ENCODE data around the gene SLC25A26.

The SLC25A26 gene

DNA sequence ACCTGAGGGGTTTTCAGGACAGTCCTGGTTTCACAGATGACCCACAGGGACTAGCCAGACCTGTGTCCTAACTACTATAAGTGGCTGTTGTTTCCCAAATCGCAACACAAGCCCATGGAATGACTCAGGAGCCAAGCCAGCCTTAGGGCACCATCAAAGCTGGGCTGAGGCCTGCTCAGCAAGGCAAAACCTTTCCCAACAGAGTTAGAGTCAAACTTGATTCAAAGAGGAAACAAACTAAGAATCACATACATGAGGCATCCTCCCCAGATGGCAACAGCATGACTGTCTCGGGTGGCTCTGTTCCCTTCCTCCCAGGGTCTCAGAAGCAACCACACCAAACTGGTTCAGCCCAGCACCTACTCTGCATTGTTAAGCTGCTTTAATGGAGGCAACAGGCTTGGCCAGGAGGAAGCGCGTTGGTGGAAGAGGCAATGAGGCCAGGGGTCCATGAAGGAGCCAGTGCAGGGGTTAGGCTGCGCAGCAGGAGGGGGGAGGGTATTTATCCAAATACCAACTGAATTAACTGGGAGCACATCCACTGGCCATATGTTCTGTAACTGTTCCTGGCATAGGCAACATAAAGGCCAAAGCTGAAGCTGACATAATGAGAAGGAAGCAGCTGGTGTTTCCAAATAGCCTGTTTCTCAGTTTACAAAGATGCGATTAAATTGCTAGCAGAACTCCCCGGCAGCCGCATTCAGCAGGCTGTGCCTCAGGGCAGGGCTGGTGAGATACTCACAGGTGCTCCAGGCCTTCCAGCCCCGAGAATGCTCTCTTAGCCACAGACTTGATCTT lies 177.6 kb downstream of the SLC25A26 start:
- no peak overlapping the region for H3K4me3 ChIP-seq (ENCODE audit: low read depth, low read length)
- no peak for TF ChIP-seq CTCF (IDR thresholded peaks at IDR 0.05; ENCODE audit: low read depth, low read length)

DNA sequence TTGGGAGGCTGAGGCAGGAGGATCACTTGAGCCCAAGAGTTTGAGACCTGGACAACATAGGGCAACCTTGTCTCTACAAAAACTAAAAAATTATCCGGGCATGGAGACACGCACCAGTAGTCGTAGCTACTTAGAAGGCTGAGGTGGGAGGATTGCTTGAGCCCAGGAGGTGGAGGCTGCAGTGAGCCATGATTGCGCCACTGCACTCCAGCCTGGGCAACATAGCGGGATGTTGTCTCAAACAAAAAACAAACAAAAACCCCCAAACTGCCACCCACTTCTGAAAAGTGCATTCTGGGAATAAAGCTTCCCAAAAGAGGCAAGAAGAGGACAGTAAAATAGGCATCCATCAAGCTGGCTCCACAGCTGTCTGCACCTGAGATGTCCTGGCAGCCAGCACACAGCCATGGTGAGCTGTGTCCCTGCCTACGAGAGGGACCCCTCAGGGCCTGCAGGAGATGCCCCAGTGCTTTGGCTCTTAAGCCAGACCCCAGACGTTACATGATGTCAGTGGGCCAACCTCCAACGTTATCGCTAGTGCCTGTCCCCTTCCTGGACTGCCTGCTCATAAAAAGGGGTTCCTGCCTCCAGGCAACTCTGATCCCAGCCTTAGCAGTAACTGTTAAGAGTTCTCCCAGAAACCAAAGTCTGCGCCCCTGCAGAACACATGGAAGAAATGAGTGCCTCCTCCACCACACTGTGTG lies 178.9 kb downstream of the SLC25A26 start:
- no peak overlapping the region for H3K4me3 ChIP-seq (ENCODE audit: low read depth, low read length)
- TF ChIP-seq CTCF (IDR thresholded peaks at IDR 0.05; ENCODE audit: low read depth, low read length): no peak

DNA sequence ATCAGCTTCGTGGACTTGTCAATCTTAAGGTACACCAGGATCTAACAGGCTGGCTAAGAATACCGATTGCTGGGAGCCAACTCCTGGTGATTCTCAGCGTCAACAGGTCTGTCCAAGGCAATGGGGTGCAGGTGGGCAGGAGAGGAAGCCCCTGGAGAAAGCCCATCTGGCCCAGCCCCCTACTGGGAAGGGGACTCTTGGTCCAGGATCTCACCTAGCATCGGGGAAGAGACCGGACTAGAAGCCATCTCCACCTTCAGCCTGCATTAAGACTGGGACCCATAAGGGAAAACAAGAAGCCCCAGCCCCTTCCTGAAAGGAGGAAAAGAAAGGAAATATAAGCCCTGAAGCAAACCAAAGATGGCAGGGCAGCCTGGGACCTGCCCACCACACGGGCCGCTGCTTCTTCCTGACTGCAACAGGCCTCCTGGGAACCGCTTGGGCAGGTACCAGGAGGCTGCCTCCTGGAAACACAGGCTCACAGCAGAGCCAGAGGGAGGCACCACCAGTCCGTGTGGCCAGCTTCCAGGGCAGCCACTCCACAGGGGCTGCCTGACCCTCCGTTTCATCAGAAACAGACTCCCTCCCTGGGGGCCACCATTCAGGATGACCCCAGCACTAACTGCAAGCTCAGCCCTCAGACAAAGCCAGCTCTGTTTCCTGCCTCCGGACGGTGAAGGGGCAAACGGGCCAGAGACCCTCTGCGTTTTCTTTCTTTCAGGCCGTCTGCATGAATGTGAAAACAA lies 179.8 kb downstream of the SLC25A26 start:
- H3K4me3 ChIP-seq (ENCODE audit: low read depth, low read length): no peak overlapping the region
- TF ChIP-seq CTCF (IDR thresholded peaks at IDR 0.05; ENCODE audit: low read depth, low read length): no peak

DNA sequence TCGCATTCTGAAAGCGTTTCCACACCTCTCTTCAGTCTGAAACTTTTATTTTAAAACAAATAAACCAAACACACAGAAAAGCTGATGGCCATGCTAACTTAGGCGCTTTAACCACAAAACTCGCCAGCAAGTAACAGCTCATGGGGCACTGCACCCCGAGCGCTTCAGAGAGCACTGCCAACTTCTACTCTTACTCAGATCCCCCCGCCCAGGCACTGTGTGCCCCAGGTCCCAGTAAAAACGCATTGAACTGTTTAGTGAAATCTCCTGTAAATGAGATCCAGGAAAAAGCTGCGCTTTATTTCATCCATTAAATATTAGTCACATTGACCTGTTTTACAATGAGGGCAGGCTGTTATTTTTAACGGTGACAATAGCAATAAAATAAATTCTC lies 180.4 kb downstream of the SLC25A26 start:
- H3K4me3 ChIP-seq (ENCODE audit: low read depth, low read length): no peak overlapping the region
- no peak for TF ChIP-seq CTCF (IDR thresholded peaks at IDR 0.05; ENCODE audit: low read depth, low read length)

DNA sequence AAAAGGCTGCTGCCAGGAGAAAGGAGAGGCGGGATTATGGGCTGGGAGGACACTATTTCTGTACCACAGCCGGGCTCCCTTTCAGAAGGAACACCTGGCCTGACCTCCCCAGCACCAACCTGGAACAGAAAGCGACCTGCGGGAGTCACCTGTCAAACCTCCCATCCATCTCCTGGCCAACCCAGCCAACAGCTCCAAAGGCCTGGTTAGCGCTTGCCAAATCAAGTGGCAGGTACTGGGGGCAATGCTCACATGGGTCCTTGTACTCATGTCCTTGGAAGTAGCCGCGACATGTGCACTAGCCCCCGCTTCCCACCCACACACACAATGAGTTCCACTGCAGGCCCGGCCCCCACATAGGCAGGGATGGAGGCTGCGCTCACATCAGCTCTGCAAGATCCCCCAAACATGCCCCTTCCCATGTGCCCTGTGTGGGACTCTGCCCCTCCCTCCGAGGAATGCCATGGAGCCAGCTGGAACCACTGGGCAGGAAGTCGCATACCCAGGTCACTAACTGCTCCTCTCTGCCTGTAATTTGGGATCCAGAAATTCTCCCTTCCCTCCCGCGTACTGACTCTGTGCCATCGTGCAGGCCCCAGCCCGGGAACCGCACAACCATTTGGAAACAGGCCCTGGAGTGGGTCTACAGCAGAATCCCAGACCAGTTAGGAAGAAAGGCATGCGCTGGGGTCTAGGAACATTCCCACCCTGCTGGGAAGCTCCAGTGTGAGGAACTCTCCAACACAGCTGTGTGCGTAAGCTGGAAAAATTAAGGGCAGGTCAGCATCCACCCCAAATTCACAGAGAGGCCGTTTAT lies 181.1 kb downstream of the SLC25A26 start:
- no peak for TF ChIP-seq CTCF (IDR thresholded peaks at IDR 0.05; ENCODE audit: low read depth, low read length)

GRCh38 chr3:66402596-66403290 lies 181.9 kb downstream of the SLC25A26 start:
- TF ChIP-seq CTCF (IDR thresholded peaks at IDR 0.05; ENCODE audit: low read depth, low read length): no peak
- H3K4me3 ChIP-seq (ENCODE audit: low read depth, low read length): no peak overlapping the region

More for the DNA sequence above, 181.1 kb downstream of the SLC25A26 start:
- H3K4me3 ChIP-seq (ENCODE audit: low read depth, low read length): no peak overlapping the region

All from WI38 (cell line).